Colon (tissue), 2 donors: ENCODE data around the gene KIF3A.

Experiments used
- FAIRE-seq: peaks from 2 replicates; lab custom pipeline; 2012; peaks lifted over from hg19 to GRCh38; lab: Jason Lieb, UNC
- donor health status: control.
- donor health status: control.

The KIF3A gene

DNA sequence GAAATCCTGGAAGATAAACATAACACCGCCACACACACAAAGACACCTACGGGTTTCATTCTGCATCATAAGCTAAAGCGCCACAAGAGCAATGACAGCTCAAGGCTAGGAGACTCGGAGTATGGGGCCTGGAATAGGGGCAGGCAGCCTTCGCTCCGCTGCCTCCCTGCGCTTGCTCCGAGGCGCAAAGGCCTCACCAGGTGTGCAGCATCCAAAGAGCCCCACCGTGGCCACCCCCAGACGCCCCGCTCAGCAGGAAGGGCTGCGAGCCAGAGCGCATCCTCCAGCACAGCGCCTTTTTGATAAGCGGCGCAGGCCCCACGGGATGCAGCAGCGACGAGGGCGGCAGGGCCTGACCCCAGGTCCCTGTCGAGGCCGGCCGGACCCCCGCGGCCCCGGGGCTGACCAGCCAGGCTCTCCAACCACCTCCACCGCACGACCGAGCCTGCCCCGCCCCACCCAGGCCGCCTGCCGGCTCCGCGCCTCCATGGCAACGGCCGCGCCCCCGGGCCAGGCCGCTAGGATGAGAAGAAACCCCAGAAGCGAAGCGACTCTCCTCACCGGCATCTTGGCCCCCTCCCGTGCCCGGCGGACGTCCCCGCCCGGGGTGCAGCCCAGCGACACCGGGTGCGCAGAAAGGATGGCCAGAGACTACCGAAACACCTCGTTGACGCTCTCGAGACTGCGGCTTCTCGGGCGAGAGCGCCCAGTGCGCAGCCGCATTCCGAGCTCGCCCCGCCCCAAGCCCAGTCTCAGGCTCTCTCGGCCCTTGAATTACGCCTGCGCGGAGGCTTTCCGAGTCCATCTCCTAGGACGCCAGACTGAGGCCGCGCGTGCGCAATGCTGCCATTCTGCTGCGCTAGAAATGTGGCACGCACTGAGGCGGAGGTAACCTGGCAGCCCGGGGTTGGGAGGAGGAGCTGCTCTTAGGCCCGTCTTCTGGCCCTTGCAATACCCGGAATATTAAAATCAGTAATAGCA is at the start of gene KIF3A:
TSS of gene KIF3A (minus strand) at position 694 of the 981 bp plus-strand sequence. CDS start at position 567, 127 bp downstream.
- FAIRE-seq = no peak

DNA sequence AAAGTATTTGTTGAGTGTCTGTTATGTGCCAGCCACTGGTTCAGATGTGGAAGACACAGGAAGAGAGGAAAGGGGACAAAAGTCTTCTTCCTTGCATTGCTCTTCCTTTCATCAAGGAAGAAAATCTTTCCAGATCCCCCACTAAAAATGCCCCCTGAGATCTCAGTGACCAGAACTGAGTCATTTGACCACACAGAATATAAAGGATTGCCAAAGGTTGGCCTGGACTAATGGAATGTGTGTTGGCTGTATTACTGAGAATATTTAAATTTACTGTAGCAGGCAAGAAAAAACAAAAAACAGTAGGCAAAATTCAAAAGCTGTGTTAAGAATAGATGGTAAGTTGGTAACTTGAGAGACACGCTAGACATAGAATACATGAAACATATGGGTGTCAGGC is 49.7 kb upstream of the KIF3A start:
- FAIRE-seq = no peak

- FAIRE-seq = no peak
Observed at GRCh38 chr5:132785864-132786263, 48.5 kb upstream of the KIF3A start.

GRCh38 chr5:132785365-132785764 is 48.0 kb upstream of the KIF3A start:
- no peak for FAIRE-seq

- no peak for FAIRE-seq
Observed at GRCh38 chr5:132782101-132782500, 44.8 kb upstream of the KIF3A start.

DNA sequence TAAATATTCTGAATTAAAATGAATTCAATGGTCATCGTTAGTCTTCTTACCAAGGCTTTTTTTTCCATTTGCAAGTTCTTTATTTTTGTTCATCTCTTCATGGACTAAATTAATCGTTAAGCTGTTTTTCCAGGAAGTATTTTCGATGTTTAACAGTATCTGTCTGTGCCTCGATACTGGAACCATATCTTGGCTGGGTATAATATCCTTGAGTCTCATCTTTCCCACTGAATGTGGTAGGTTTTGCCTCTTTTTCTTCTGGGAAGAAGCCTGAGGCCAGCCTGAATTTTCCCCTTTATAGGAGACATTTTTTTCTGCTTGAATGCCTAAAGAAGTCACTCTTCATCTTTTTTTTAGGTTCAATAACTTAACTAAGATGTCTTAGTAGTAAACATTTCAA is 43.7 kb upstream of the KIF3A start:
- no peak for FAIRE-seq

DNA sequence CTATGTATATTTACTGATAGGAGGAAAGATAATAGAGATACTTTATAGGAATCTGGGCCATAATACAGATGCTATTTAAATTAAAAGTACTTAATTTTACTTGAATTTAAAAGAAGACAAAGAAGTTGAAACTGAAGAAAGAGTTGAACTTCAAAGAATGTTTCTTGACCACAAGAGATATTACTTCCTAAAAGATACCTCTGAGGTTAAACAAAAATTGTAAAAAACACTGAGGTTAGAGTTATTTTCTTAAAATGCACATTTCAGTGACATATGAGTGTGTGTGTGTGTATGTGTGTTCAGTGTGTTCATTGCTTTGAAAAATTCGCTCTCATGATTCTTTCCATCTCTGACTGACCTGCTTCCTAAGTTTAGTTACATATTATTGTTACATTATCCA is 43.2 kb upstream of the KIF3A start:
- FAIRE-seq = no peak

DNA sequence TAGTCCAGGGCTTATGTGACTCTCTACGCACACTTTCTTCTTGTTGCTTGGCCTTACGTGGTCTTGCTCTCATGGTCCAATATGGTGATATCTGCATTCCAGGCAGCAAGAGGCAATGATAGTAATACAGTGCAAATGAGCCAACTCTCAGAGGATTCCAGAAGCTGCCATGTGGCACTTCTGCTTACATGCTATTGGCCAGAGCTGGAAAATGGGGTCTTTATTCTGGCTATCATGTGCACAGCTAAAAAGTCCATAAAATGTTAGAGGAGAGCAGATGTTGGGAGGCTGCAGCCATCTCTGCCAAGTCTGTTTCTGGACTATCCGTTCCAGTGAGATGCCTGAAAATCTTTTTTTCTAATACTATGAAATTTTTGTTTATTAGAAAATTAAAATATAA is 42.6 kb upstream of the KIF3A start:
- FAIRE-seq = no peak

GRCh38 chr5:132778856-132779255 is 41.5 kb upstream of the KIF3A start:
- FAIRE-seq = no peak

GRCh38 chr5:132778129-132778528 is 40.8 kb upstream of the KIF3A start:
- FAIRE-seq = no peak

DNA sequence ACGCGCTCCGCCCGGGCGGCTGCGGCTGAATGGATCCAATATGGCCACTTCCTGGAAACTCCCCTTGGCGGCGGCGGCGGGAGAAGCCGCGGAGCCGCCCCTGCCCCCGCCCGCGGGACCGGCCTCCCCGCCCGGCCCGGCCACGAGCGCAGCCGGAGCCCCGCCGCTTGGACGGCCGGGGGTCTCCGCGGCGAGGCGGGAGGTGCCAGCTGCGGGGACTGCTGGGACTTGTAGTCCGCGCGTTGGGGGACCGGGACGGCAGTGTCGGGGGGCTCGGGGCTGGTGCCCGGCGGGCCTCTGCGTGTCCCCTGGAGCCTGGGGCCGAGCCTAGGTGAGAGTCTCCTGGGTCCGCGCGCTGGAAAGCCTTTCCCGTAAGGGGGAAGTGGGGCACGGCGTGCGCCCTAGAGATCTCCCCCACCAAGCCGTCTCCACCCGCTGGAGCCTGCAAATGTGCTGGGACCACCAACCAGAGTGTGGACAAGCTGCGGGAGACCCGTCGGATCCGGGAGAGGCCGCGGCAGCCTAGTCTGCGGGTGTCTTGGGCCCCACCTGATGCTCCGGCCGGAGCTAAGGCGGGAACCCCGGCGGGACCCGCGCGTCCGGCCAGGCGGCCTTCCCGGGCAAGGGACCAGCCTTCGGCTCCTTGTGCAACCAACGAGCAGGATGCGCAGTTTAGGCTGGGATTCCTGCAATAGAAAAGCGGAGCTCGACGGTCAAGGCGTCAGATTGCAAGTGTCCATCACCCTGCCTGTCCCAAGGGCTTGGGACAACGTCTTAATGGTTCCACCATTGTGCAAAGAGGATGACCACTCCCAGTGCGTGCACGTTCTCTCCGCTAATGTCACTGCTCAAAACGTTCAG is 40.1 kb upstream of the KIF3A start, which contains the start of gene SEPTIN8:
TSS of gene SEPTIN8 (minus strand) at position 31 of the 861 bp plus-strand sequence. CDS start 102 bp downstream, outside the sequence.
- FAIRE-seq = no peak

GRCh38 chr5:132776938-132777208 is 39.5 kb upstream of the KIF3A start:
- FAIRE-seq = no peak

DNA sequence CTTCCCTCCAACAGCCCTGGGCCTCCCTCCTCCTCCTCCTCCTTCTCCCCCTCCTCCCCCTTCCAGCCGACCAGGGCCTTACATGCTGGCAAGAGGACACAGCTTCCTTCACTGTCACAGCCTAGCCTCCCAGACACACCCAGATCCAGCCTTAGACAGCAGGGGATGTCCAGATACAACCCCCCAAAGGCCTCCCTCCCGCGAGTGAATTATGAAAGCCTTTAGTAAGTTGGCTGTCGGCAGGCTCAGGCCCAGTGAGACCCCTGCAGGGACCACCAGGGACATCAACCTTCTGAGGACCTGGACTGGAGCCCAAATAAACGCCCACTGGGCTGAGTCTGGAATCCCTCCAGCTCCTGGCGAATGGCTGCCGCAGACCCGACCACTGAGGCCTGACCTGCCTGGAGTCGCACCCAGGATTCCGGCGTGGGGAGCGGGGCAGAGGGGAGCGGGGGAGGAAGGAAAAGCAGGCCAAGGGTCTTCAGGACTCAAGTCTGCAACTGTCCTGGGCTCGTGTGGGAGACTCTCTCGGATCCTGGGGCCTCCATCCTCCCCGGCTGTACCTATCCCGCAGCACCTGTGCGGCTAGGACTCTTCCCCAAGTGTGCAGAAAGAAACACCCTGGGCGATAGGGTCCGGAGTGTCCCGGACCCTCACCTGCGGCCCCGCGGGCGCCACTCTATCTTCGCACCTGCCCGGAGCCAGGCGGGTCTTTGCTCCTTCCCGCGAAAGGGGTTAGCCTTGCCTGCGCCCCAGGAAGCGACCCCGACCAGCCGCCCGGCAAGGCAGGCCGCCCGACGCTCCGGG is 39.0 kb upstream of the KIF3A start:
- FAIRE-seq = no peak

DNA sequence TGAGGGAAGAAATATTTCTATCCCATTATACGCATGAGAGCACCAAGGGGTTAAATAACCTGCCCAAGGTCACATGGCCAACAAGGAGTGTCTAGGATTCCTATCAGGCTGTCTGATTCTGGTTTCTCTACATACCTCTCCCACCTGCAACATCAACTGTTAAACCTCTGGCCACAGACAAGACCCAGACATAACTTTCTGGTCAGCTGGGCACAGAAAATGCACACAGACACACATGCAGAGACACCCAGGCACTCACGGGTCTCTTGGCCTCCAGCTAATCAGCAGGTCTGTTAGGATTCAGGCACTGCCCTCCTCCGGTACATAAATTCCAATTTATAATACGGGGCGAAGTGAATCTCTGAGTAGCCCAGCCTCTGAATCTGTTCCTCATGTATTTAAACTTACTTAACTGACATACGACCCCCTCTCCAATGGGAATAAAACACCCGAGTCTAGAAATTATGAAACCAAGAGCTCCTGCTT is 38.2 kb upstream of the KIF3A start:
- FAIRE-seq = no peak

GRCh38 chr5:132774896-132775295 is 37.5 kb upstream of the KIF3A start:
- FAIRE-seq = no peak

DNA sequence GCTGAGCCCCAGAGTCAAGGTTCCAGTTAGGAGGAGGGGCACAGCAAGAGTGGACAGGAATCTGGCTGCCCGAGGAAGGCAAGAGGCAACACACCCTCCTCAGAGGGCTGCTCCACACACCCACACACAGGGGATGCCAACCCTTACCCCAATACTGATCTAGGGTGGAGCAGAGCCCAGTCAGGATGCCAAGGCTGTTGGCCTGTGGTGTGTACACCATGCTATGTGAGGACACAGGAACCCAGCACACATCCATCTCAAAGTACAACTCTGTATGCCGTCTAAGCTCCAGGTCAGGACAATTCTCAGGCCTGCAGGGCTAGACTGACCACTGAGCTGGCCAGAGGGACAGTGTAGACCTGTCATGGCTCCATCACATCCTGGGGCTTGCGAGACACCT is 37.1 kb upstream of the KIF3A start:
- no peak for FAIRE-seq

GRCh38 chr5:132773601-132774355 is 36.4 kb upstream of the KIF3A start:
- FAIRE-seq = no peak

GRCh38 chr5:132773114-132773513 is 35.8 kb upstream of the KIF3A start:
- no peak for FAIRE-seq

- no peak for FAIRE-seq
Observed at GRCh38 chr5:132772291-132773070, 35.1 kb upstream of the KIF3A start.

- FAIRE-seq = no peak
Observed at GRCh38 chr5:132771503-132771998, 34.2 kb upstream of the KIF3A start.
